ENCODE results near the gene SYNC.
"Not testable (repeated sequence)": the region's sequence is repeated elsewhere in the genome, so short reads cannot be mapped to it uniquely, and the experiment has no call there.

- TF ChIP-seq CTCF (conservative IDR thresholded peaks at IDR 0.05; ENCODE audit: low read length); EZH2phosphoT487 (IDR thresholded peaks at IDR 0.05; ENCODE audit: borderline replicate concordance, low read depth, low read length): not testable (repeated sequence)
Observed at GRCh38 chr1:32696996-32697395, 5.6 kb downstream of the SYNC start.
